Cardiac septum (tissue), 1 donor: ENCODE measurements around the gene POMC. TPM values are rescaled to one million over a fixed set of nuclear protein-coding genes. Genes with fewer than 3 reads are reported as not detected.
A peak's percentile ranks its signal among the peaks of the same experiment; 100 is the strongest.
"Not testable (repeated sequence)": the region's sequence is repeated elsewhere in the genome, so short reads cannot be mapped to it uniquely, and the experiment has no call there.

Source experiments
- DNase-seq: peaks from one replicate; pipeline ENCODE4 v3.0.0-alpha.2; 2020; ENCODE audit warnings: low spot score
- intact Hi-C: fragments of 100-400 bp; cut with DNase I; formaldehyde crosslinking; loops from one replicate; pipeline ENCODE4 v1.14.0; 2022
- long read RNA-seq: library from polyadenylated mRNA; unstranded; transcript quantifications from one replicate; pipeline ENCODE4 v2.0.0, GENCODE V29; 2021
- total RNA-seq: library from RNA; stranded (reverse); fragmentation: NEBNext Ultra II Directional; extraction: Animal tissue kit (Norgen Biotek cat#: 25700); gene quantifications from one replicate; pipeline ENCODE4 v1.2.1, GENCODE V29; 2021
- donor health status: DM: no; HTN: no; CAD: no.

Gene POMC
- total RNA-seq = 3.1 TPM
- long read RNA-seq, partial matches to known transcripts = 7 of 7 reads
- long read RNA-seq, other reads (novel, unspliced or antisense) = 0 of 7 reads

DNA sequence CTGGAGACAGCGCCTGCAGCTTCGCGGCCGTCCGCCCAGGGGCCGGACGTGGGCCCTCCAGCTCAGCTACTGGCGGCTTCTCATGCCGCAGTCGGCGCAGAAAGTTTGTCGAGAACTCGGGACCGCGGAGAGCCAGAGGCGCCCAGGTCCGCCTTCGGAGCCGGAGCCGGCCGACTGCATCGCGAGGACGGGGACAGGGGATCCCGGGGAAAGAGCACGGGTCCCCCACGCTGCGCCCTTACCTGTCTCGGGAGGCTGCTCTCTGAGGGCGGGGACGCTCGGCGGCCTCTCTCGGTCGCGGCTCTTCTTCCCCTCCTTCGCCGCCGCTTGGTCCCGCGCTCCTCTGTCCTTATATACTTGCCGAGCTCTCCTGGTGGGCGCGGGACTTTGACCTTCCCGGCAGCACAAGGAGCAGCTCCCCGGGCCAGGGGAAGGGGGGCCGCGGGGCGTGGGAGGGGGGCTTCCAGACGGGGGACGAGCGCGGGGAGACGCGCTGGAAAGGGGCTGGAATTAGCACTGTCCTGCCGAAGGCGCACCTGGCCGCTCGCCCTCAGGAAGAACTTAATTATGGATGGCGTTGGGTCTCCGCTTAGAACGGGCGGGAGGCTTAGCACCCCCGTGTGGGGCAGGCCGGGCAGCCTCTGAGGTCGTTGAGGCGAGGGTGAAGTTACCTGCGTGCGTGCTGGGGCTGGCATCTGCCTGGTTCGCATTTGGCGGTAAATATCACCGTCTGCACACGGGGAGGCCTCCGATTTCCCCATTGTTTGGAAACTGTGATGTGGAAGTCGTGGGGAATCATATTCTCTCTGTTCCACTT lies at the start of gene POMC:
POMC (minus strand) TSS at position 325 of the 817 bp plus-strand sequence. CDS start 3,808 bp downstream, outside the sequence.
- intact Hi-C loops = no loop called here
- DNase-seq = peak; percentile 72

DNA sequence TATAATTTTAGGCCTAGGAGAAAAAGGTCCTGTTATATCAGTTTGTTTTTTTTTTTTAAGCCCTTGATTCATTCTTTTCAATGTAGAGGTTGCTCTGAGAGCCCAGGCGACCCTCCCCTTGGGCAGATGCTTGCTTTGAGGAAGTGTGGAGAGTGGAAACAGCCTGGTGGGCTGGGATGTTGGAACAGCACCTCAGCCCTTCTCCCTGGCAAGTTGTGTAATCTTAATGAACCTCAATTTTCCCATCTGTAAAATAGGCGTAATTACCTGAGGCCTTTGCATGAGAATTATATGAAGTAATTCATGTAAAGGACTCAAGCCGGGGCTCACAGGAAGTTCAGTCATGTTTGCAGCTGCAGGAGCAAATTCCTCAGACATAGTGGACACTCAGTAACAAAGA lies 49.7 kb upstream of the POMC start:
- no peak for DNase-seq
- intact Hi-C loops = no loop called here

DNA sequence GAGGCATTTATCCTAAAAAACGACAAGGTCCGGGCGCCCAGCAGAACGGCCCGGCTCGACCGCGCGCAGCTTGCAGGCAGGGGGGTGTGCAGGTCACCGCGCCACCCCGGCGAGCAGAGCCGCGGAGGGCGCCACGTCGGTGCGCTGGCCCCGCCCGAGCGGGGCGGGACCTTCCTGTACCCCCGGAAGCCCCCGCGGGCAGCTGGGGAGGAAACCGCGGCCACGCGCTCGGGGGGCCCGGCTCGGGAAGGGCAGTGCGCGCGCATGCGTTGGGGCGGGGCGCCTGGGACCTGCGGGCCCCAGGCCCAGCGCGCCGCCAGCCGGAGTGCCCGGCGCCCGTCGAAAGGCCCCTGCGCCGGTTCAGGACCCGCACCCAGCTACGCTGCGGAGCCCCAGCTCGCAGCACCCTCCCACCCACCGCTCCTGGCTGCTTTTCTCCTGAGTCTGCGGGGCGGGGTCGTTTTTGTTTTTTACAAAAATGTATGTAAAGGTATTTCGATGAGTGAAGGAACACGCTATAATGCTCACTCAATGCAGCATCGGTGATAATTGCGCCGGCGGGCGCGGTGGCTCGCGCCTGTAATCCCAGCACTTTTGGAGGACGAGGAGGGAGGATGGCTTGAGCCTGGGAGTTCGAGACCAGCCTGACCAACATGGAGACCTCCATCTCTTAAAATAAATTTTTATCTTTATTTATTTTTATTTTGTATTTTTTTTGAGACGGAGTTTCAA lies 47.7 kb upstream of the POMC start:
- DNase-seq = peak; percentile 88
- intact Hi-C loops = no loop called here

DNA sequence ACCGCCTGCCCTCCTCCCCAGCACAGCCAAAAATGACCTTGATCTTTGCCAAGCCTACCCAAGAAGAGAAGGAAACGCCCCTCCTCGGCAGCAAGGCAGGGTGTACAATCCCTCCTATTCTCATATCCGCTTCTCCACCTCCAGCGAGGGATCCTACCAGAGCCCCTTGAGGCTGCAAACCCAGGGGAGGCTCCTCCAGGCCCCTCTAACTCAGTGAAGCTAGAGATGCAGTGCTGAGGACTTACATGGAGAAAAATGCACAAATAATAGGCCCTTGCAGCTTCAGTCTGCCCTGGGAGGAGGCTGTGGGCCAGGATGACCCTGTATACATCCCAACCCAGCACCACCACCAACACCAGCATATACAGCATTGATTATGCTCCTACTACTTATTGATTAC lies 46.9 kb upstream of the POMC start:
- DNase-seq = no peak
- intact Hi-C loops = no loop called here

DNA sequence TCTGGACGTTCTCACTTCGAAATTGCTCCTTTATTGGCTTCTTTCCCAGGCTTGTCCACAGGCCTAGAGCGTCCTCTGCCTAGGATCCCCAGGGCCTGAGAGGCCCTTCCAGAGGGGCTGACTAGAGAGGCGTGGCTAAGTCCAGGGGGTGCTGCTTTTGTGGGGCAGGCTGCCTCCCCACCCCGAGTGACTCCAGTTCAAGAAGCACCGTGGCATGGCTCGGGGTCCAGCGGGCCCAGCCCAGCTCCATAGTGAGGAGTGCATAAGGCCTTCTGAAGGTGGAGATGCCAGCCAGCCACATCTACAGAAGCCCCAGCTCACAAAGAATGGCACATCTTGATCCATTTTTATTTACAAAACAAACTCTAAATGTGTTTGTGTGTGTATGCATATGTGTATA lies 44.8 kb upstream of the POMC start:
- no peak for DNase-seq
- intact Hi-C loops = no loop called here

DNA sequence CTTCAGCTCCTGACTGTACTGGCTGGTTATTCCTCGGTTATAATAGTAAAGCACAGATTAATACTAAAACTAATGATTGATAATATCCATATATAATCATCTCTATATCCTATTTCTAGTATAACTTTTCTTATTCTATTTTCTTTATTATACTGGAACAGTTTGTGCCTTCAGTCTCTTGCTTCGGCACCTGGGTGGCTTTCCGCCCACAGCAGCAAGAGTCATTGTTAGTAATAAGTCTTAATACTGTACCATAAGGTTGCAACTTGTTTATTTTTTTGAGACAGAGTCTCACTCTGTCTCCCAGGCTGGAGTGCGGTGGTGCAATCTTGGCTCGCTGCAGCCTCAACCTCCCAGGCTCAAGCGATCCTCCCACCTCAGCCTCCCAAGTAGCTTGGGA lies 42.5 kb upstream of the POMC start:
- DNase-seq, intact Hi-C loops: not testable (repeated sequence)

DNA sequence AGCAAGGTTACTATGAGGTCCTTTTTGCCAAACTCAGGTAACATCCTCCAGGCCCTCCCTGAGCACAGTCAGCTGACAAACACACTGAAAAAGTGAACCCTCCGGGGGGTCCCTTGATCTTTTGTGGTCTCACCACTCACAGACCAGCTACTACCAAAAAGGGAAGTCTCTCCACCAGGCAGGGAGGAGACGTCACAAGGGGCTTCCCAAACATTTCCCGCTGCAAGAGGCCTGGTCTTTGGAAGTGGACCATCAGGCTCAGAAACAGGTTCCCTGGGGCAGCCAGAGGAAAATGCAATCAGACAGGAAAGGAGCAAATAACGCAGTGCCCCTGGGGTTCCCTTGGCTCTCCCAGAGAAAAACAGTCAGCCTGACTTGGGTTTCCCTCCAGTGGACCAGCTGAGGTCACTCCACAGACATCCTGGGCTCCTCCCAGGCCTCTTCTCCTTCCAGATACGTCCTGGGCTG lies 38.7 kb upstream of the POMC start:
- DNase-seq = no peak
- intact Hi-C loops = no loop called here

DNA sequence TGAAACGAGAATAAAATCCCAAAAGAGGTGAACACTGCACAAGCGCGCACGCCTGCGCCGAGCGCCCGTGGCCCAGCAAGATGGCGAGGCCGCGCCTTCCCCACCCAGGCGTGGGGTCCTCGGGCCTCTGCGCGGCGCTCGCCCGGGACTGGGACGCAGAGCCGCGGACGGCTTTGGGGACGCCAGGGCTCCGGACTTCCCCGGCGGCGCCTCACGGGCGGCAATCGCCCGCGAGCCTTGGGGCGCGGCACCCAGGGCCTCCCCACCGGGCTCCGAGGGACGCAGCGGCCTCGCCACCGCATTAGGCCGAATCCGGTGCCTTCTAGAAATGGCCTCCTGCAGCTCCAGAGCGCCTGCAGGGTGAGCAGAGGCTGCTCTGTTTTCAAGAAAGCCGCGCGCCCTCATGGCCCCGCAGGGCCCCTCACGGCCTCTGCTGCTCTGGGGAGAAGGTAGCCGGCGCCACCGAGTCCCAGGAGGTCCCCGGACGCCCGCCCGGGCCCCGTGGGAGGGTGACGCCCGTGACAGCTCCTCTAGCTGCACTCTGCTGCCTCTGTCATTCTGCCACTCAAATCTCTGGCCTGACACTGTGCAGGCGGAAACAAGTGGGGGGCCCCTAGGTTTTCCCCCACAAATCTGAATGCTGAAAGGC lies 35.9 kb upstream of the POMC start:
- DNase-seq = no peak
- intact Hi-C loops = no loop called here

DNA sequence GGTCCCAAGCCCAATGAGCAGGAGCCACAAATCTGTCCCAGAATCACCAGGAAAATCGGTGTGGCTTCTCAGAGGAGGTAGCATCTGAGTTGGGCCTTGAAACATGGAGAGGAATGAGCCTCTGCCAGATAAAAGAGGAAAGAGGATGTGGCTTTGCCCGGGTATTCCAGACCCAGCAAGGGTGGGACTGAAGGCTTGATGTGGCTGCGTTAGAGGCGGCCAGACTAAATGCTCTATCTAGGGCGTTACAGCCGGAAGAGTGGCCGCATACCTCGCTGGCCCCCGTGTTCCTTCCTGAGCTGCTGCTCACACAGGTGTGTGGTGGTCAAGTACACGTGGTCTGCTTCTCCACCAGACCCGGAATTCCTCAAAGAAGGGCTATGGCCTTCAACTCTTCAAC lies 33.9 kb upstream of the POMC start:
- intact Hi-C loops = no loop called here

DNA sequence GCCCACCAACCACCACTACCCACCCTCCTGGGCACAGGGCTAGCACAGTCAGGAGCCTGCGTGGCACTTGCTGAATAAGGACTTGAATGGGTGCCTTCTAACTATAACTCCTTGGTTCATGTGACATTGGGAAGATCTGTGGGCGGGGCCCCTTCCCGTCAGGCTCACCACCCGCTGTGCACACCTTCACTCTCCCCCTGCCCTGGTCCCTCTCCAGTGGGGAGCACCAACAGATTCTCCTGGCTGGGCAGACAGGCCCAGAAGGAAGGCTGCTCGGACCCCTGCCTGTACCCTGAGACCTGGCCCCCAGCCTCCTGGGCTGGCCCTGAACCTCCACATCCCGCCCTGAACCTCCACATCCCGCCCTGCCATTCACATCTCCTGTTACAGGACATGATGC lies 33.4 kb upstream of the POMC start:
- DNase-seq = no peak
- intact Hi-C loops = no loop called here

More for the DNA sequence above, 33.9 kb upstream of the POMC start:
- DNase-seq = no peak

DNA sequence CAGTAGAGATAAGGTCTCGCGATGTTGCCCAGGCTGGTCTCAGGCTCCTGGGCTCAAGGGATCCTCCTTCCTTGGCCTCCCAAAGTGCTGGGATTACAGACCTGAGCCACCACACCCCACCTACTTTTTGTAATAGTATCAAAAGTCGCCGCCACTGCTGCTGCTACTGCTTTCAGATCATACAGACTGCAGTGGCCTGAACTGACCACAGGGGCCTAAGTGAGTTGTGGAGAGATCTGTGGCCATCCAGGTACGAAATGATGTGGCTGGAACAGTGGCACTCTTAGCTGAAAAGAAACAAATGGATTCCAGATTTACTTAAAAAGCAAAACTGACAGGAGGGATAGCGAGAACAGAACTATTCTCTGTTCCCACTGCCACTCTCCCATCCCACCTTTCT lies 32.9 kb upstream of the POMC start:
- intact Hi-C loops = no loop called here

DNA sequence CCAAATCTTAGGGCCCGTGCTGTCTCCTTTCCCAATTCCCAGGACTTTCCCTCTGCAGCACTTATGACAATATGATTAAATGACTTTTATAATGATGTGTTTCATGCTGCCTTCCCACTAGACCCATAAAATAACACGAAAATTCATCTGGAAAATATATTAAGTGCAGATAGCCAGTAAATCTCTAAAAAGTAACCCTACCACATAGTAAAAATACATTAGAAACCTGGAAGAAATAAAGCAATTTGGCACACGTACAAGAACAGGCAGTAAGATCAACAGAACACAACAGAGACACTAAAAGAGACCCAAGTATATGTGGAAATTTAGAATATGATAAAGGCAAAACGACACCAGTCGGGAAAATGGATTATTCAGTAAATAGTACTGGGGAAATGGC lies 30.2 kb upstream of the POMC start:
- DNase-seq = no peak
- intact Hi-C loops = loop anchor here (5.0 kb wide), 2 partner anchors 221 to 786 kb away; no protein-coding TSS in a partner anchor

More for the DNA sequence above, 32.9 kb upstream of the POMC start:
- no peak for DNase-seq

DNA sequence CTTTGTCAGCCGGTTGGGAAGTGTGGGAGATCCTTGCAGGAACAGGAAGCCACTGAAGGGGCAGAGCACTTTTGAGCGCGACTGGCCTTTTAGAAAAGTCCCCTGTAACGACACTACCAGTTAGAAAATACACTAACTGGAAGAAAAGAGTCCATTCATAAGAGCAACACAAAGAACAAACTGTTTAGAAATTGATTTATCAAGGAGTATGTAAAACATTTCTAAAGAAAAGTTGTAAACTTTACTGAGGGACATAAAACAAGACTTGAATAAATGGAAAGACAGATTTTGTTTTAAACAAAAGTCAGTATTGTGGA lies 29.8 kb upstream of the POMC start:
- DNase-seq = no peak
- intact Hi-C loops = loop anchor here (5.0 kb wide), 2 partner anchors 221 to 786 kb away; no protein-coding TSS in a partner anchor

DNA sequence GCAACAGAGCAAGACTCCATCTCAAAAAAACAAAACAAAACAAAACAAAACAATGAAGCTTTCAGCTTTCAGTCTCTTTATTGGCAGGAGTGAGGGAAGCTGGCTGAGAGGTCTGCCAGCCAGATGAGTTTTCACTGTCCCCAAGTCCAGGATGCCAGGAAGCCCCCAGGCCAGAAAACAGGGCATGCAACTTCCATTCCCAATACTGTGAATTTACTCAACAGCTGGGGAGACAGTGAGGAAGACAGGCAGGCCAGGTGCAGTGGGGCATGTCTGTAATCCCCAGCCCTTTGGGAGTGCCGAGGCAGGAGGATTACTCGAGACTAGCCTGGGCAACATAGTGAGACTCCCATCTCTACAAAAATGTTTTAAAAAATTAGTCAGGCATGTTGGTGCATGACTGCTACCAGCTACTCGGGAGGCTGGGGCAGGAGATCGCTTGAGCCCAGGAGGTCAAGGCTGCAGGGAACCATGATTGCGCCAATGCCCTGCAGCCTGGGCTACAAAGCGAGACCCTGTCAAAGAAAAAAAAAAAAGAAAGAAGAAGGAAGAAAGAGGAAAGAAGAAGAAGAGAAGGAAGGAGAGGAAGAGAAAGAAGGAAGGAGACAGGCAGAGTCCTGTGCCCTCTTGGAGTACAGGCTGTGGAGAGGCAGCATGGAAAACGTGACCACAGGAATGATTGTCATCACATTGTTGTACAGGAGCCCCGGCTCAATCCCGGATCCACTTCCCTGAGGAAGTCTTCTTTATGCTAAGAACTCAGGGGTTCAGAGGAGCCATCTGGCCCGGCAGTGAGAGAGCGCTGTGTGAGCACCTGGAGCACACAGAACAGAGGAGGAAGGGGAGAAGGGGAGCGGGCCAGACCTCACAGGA lies 29.2 kb upstream of the POMC start:
- intact Hi-C loops = loop anchor here (2.0 to 5.0 kb wide), 3 partner anchors 69 to 785 kb away; no protein-coding TSS in a partner anchor

DNA sequence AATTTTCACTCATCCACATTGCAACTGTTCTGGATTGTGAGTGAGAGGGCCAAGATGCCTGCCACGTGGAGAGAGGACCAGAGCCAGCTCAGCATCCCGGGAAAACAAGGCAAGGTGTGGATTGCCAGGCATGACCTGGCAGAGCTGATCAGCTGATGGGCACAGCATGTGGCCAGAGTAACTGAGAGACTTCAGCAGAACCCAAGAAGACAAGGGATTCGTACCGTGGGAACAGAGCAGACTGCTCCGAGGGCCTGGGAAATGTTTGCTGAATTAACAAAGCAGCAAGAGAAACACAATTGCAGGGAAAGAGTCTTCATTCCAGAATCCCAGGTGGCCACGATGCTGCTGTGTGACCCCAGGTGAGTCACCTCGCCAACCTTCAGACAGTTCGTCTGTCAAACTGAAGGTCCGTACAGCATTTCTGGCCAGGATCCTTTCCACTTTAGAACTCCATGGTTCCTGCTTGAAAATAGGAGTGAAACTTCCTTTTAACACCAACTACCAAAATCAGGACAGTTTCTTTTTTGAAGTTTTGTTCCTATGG lies 26.3 kb upstream of the POMC start:
- intact Hi-C loops = loop anchor here (5.0 kb wide), 2 partner anchors 217 to 782 kb away; no protein-coding TSS in a partner anchor
- DNase-seq = no peak

More for the DNA sequence above, 29.2 kb upstream of the POMC start:
- no peak for DNase-seq

DNA sequence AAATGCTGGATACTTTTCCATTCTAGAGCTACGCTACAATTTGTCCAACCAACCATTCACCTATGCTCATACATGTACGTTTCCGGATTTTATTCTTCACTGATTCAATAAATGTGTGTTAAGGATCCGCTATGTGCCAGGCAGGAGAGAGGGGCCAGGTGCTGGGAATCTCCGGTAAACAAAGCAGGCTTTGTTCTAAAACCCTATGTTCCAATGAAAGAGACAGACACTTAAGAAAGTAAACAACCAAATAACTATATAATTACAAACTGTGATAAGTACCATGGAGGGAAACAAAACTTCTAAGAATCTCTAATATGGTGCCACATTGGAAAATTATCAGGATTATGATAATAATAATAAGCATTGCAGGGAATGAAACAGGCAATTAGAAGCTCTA lies 22.2 kb upstream of the POMC start:
- intact Hi-C loops = no loop called here
- no peak for DNase-seq

DNA sequence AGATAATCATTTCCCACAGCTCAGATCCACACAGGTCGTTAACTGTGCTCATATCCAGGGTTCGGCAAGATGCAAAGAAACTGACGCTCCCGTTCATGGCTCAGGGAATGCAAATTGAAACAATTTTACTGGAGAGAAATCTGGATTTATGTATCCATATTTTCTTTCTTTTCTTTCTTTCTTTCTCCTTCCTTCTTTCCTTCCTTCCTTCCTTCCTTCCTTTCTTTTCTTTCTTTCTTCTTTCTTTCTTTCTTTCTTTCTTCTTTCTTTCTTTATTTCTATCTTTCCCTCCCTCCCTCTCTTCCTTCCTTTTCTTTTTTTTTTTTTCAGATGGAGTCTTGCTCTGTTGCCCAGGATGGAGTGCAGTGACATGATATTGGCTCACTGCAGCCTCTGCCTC lies 20.0 kb upstream of the POMC start:
- no peak for DNase-seq
- intact Hi-C loops = no loop called here

DNA sequence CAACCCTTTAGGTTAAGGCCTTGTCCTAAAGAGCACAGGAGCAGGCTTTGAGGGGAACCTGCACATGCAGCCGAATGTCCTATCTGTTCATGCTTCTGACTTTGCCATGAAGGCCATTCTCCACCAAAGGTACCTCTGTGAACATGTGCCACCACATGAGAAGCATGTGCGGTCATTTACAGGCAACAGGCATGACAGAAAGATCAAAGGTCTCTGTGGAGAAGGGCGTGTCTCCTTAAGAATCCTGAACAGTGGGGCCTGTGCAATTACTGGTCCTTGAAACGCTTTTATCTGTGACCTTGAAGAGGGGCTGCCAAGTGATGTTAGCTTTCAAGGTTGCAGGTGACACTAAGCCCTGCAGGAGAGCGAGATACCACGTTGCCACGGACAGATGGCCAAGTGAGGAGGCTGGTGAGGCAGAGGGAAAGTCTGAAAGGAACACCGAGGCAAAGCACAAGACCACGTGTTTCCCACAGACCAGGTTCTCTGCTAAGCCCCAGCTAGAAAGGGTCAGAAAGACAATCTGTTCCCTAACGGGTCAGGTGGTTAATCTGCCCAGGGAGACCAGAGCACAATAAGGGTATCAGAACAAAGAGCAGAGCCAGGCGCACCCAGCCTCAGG lies 19.5 kb upstream of the POMC start:
- peak; percentile 67 for DNase-seq
- intact Hi-C loops = no loop called here
